HG02571 (cell line): Measurements from ENCODE around the gene ZFAND6.
A peak's percentile ranks its signal among the peaks of the same experiment; 100 is the strongest.
"Not testable (repeated sequence)": the region's sequence is repeated elsewhere in the genome, so short reads cannot be mapped to it uniquely, and the experiment has no call there.

Experiments
- ATAC-seq: cut with Tn5 transposase; IDR thresholded peaks from one replicate; pipeline ENCODE4 v1.9.1; 2021; ENCODE audit warnings: mild to moderate bottlenecking, moderate library complexity; ENCODE audit not compliant: unreplicated experiment

The ZFAND6 gene

GRCh38 chr15:80045219-80045618 lies 14.3 kb upstream of the ZFAND6 start:
- not testable (repeated sequence) for ATAC-seq

- no peak for ATAC-seq
Observed at GRCh38 chr15:80049046-80049445, 10.4 kb upstream of the ZFAND6 start.

GRCh38 chr15:80052597-80053304 lies 6.7 kb upstream of the ZFAND6 start:
- ATAC-seq = no peak

- ATAC-seq = no peak
Observed at GRCh38 chr15:80055933-80056332, 3.5 kb upstream of the ZFAND6 start.

- no peak for ATAC-seq
Observed at GRCh38 chr15:80058044-80058443, 1.4 kb upstream of the ZFAND6 start.

GRCh38 chr15:80059786-80060355 lies 395 bp downstream of the ZFAND6 start:
- peak; percentile 54 for ATAC-seq

- no peak for ATAC-seq
Observed at GRCh38 chr15:80060356-80061006, 1.0 kb downstream of the ZFAND6 start.

- no peak for ATAC-seq
Observed at GRCh38 chr15:80061582-80061981, 2.1 kb downstream of the ZFAND6 start.

- no peak for ATAC-seq
Observed at GRCh38 chr15:80066912-80067311, 7.4 kb downstream of the ZFAND6 start.

GRCh38 chr15:80068578-80068977 lies 9.1 kb downstream of the ZFAND6 start:
- ATAC-seq = no peak

GRCh38 chr15:80070840-80071239 lies 11.4 kb downstream of the ZFAND6 start:
- no peak for ATAC-seq

- ATAC-seq = no peak
Observed at GRCh38 chr15:80071652-80072051, 12.2 kb downstream of the ZFAND6 start.

GRCh38 chr15:80072285-80072994 lies 13.0 kb downstream of the ZFAND6 start:
- peak; percentile 64 for ATAC-seq

- ATAC-seq = no peak
Observed at GRCh38 chr15:80073197-80073596, 13.7 kb downstream of the ZFAND6 start.

GRCh38 chr15:80076321-80077318 lies 17.1 kb downstream of the ZFAND6 start:
- no peak for ATAC-seq

GRCh38 chr15:80081390-80081789 lies 21.9 kb downstream of the ZFAND6 start:
- no peak for ATAC-seq

- no peak for ATAC-seq
Observed at GRCh38 chr15:80087104-80087503, 27.6 kb downstream of the ZFAND6 start.

- no peak for ATAC-seq
Observed at GRCh38 chr15:80090041-80090440, 30.6 kb downstream of the ZFAND6 start.

- ATAC-seq = no peak
Observed at GRCh38 chr15:80090879-80091503, 31.5 kb downstream of the ZFAND6 start.

- no peak for ATAC-seq
Observed at GRCh38 chr15:80093854-80094418, 34.5 kb downstream of the ZFAND6 start.
